Hematopoietic multipotent progenitor cell (in vitro differentiated cells): ENCODE measurements around the gene FASN. TPM values are rescaled to one million over a fixed set of nuclear protein-coding genes. Genes with fewer than 3 reads are reported as not detected.

ENCODE experiments used
- DNase-seq, 3 donors: peaks; one replicate each; pipeline ENCODE4 v3.0.0-alpha.2; 2011 to 2015; ENCODE audit warnings: low read depth in 2 of 3, low spot score in 2 of 3
- total RNA-seq: library from RNA; depleted of rRNA; stranded (reverse); fragments of >200 nt; gene quantifications from one replicate; pipeline ENCODE4 v1.2.3, GENCODE V29; 2012

Gene FASN
- total RNA-seq, 1 donor = 80.8 TPM

DNA sequence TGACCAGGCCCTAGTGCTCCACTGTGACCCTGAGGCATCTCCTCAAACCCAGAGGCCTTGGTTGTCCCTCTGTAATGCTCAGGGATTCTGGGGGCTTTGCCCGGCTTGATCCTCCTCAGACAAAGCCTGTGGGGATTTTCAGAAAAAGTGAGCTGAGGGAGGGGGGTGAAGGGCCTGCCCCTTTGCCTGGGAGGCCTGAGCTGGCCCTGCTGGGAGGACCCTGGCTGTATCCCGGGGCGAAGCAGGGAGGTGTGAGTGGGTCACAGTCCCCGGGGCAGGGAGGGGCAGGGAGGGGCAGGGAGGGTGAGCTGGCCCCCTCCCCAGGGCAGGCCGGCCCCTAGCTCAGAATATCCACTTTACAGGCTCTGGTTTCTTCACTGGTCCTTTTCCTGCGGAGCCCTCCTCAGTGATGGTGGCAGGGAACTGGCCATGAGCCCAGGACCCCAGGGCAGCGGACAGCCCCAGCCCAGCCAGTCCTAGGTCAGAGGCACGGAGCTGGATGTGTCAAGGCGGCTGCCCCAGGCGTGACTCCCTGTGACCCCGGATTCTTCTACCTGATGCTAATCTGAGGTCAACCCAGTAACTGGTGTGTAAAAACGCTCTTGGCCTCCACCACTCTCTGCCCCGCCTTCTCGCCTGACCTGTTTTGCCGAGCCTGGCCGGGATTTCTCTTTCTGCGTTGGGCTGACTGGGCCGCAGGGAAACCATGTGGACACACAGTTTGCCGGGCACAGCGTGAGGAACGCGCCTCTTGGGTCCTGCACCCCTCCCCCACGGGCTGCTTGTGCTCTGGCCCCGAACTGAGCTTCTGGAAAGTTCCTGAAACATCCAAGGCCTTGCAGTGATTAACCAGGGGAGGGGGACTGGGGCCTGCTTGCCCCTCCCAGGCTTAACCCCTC lies 5.8 kb upstream of the FASN start:
- no peak for DNase-seq

DNA sequence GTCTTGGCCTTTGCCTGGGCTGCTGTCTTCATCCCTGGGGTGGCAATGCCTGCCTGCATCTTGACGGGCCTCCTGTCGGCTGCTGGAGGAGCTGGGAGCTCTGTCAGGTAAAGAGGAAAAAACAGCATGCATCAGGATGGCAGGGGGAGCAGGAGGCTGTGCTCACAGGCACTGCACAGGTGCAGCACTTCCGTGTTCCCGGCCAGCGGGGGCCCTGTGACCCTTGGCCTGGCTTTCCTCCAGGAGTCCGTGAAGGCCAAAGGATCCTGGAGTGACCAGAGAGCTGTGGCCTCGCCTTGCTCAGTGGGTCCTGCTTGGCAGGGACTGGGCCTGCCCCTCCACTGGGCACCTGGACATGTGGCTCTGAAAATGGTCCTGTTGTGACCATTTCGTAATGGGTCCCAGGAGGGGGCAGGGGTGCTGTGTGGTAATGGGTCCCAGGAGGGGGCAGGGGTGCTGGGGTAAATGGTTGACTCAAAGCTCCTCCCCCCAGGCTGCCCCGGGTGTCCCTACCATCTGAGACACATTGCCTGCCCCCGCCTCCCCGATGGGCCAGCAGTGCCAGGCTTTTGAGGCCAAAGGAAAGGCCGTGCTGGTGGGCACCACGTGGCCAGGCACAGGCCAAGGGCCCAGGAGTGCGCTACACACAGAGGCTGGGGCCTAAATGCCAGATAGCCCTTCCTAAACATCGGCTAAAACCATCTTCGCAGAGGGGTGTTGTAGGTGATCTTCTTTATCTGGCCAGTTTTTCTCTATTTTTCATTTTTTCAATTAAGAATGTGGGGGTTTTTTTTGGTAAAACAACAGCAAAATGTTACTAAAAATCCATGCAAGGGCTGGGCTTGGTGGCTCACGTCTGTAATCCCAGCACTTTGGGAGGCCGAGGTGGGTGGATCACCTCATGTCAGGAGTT lies 4.0 kb upstream of the FASN start:
- no peak for DNase-seq

DNA sequence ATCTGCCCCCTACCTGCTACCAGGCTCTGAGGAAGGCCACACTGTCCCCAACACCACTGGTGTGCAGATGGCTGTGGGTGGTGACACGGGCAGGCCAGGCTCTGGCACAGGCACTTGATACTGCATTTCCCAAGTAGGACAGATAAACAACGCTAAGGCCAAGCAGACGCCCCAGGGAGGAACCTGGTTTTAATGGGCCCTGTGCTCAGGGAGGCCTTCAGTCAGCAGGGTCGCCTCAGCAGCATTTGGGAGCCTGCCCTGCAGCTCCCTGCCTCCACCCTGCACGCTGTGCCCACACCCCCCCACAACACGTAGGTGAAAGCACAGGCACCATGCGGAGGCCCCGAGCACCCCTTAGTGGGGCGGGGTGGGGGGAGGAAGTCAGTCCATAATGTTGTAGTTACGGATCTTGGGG lies 3.3 kb upstream of the FASN start:
- no peak for DNase-seq

DNA sequence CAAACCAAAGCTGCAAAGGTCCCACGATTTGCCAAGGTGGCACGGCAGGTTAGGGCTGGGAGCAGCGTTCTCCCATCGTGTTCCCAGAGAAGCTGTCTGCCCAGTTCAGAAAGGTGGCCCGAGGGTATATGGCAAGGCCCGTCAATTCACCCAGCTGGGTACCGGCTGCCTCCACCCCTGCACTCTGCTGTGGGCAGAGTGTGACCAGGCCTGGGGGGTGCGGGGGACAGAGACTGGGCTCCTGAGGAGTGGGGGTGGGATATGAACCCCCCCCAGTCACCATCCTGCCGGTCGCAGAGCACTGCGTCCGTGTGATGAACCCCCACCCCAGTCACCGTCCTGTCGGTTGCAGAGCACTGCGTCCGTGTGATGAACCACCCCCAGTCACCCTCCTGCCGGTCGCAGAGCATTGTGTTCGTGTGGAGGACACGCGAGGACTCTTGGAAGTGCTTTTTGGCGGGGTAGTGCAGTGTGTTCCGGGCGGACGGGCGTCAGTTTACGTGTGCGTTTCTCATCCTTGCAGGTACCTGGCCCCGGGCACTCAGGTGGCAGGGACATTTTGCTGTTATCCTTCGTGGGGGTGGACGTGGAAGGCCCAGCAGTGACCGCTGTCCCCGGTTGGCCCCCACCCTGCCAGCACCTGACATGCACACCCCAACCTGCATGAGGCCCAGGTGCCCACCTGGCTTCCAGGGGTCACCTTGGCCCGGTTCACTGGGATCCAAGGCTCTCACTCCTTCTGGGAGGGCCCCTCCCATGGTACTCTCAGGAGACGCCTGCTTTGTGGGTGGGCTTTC lies 2.7 kb upstream of the FASN start:
- no peak for DNase-seq

DNA sequence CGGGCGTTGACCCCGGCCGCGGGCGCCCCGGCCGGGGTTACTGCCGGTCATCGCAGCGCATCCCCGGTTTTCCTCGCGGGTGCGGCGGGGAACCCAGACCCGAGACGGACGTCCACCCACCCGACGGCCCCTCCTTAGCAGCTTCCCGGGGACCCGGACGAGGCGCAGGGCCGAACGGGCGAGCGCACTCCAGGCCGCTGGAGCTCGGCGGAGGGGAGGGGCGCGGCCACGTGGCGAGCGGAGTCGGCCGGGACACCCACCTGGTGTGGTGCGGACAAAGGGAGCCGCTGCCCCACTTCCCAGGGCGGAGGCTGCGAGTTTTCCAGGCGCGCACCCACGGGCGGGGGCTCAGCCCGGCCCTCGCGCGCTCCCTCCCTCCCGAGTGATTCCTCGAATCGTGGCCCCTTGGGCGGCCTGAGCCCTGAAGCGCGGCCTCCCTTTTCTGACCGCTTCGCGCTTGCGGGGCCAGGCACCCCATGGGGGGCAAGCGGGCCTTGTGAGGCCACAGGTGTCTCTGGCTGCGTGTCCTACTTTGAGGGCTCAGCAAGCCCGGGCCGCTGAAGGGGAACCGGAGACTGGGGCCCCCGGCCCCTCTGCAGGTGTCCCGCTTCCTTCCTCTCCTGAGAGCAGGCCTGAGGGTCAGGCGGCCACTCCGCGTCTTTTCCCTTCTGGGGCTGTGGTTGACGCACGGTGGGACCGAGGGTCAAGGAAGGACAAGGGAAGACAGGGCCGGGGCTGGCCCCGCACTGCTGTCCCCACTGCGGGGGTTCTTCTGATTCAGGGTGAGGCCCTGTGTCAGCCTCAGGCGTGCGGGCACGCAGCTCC lies 1.1 kb upstream of the FASN start:
- DNase-seq = peak in 2 of 3 donors; percentile 7 to 13

DNA sequence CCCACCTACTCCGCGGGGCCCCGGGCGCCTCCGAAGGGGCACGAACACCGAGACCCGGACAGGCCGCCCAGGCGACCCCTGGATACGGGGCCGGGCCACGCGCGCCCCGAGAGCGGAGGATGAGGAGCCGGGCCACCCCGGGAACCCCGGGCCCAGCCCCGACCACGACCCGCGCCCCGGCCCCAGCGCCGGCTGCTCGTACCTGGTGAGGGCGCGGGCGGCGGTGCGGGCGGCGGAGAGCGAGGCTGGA lies 192 bp downstream of the FASN start:
- no peak for DNase-seq

DNA sequence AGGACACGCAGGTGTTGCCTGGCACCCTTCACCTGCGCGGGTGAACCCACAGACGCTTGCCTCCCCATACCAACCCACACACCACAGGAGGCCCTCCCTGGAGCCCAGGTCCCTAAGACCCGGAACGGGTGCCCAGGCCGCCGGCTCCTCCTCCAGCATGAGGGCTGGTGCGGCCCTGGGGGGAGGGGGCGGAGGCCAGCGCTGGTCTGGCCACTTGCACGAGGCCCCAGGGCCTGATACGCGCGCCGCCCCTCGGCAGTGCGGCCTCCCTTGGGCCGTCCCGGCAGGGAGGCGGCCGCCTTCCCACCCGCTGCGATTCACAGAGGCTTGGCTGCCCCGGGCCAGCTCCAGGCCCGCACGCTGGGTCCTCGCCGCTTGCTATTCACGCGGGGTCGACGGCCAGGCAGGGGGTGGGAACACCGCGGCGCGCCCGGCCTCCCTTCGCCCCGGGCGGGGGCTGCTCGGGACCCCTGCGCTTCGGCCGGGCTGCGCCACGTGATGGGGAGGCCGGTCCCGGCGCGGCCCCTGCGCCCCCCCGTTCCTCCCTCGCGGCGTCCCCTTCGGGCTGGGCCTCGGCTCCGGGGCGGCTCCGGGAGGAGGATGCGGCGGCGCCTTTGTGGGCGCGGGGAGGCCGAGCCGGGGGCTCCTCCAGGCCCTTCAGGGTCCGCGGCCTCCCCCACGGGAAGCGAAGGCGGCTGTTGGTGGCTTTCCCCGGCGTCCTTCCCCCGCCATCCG lies 685 bp downstream of the FASN start:
- peak in 1 of 3 donors; percentile 6 for DNase-seq

DNA sequence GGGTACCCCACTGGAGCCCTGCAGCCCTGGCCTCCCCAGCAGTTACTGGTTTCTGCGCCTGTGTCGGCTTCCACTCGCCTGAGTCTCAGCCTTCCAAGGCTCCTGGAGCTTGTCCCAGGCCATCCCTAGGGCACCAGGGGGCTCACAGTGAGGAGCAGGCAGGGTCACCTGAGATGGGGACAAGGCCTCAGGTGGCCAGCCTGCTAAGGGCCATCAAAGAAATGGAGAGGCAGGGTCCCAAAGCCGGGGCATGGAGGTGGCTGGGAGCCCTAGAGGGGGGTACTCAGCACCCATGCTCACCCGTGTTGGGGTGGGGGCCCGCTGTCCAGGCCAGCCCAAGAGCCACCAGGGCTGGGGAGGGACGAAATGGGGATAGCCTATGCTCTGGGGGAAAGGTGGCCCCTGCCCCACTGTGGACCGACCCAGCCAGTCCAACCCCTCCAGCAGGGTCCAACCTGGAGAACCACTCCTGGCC lies 1.3 kb downstream of the FASN start:
- no peak for DNase-seq

DNA sequence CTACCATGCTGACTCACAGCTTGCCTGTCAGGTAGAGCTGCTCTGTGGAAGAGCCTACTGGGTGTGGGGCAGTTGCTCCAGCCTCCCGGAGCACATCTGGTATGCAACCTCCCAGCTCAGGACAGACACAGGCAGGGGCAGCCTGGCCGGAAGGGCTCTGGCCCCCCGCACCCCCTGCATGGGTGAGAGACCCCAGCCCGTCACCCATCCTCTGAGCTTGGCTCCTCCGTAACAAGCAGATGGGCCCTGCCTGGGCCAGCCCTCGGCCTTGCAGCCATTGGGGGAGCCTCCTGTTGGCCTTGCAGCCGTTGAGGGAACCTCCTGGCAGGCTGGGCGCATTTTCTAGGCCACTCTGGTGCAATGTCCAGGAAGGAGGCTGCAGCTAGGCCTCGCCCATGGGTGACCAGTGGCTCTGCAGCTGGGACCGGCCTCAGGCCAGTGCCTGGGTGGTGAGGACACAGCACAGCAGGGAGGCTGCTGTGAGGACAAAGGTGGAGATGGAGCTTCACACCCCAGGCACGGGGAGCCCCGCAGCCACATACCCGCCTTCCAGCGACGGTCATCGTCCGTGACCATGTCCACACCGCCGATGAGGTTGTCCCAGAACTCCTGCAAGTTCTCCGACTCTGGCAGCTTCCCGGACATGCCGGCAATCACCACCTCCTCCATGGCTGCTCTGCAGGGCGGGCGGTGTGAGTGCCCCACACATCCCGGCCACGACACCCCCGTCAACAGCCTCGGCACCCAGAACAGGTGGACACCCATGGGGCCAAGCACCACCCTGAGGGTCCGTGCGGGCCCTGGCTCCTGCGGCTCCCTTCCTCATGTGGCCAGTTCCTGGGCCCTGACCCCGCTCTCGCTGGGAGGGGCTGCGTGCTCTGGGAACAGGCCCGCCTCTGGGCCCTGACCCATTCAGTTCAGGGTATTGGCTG lies 2.0 kb downstream of the FASN start:
- no peak for DNase-seq

DNA sequence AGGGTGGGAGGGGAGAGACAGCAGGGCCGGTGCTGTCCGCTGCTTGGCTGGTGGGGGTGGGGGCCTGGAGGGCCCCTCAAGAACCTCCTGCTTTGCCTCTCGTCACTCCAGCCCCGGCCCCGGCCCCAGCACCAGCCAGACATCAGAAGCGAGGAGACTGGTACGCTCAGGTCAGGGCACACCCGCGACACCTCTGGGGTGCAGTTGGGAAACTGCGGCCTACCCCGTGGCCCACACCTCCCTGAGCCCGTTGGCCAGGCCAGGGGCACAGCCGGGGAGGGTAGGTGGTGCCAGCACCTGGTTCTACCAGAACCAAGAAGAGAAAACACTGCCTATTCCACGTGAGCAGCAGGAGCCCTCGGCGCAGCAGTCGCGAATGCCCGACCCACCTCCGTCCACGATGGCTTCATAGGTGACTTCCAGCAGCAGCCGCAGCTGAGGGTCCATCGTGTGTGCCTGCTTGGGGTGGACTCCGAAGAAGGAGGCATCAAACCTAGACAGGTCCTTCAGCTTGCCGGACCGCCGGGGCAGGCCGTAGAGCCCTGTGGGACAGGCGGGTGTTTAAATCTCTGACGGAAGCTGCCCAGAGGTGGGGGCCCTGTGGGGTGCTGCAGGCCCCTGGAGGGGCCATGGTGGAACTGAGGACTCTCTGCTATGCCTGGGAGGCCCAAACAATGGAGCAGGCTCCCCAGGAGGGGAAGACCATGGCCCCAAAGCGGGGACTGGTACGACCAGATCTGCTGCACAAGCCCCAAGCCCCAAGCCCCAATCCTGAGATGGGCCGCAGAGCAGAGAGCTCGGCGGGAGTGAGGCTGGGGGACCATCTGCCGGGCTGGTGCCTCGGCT lies 2.9 kb downstream of the FASN start:
- DNase-seq = no peak

DNA sequence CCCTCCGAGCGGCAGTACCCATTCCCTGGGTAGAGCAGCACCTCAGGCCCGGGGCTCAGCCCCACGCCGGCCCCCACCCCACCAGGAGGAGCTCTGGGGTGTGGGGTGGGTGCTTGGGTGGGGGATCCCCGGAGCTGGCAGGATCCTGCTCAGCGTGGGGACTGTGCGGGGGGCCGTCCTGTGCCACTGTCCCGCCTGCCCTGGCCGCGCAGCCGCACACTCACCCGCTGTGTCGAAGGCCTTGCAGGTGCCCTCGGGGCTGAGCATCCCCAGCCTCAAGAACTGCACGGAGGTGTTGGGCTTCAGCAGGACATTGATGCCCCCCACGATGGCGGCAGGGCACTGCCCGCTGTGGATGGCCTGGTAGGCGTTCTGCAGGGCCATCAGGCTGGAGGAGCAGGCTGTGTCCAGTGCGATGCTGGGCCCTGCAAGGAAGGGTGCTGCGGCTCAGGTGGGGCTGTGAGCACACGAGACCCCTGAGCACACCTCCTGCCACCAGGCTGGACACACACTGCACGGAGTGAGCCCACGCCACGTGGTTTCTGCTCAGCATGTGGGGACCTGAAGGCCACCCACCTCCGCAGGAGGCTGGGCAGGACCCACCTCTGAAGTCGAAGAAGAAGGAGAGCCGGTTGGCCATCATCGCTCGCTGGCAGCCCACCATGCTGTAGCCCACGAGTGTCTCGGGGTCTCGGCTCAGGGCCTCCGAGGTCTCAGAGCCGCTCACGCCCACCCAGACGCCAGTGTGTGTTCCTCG lies 4.9 kb downstream of the FASN start:
- DNase-seq = no peak

DNA sequence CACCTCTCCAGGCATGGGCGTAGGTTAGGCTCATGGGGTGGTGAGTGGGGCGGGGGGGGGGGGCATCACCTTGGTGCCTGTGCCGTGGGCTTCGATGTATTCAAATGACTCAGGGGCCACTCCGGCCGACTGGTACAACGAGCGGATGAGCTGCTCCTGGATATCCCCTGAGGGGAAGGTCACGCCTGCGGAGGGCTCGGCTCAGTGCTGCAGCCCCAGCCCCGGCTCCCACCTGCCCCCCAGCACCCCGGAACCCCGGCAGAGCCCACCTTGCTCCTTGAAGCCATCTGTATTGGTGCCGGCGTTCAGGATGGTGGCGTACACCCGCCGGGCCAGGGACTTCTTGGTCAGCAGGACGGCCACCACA lies 5.4 kb downstream of the FASN start:
- DNase-seq = no peak

DNA sequence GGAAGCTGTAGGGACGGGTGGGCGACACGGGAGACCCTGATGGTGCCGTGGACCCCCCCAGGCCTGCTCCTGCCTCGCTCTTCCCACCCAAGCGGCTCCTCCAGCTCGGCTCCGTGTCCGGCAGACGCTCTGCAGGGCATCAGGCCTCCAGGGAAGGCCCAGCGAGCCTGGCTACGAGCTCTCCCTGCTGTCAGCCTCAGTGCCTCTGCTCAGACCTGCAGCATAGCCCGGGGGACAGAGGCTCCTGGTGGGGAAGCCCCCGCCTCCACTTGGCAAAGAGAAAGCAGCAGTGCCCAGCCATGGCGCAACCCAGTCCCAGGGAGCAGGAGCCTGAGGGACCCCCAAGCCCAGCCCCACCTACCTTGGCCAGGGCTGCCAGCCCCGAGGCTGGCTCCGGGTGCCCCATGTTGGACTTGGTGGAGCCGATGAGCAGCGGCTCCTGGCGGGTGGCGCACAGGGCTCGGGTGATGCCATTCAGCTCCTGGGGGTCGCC lies 5.9 kb downstream of the FASN start:
- no peak for DNase-seq

DNA sequence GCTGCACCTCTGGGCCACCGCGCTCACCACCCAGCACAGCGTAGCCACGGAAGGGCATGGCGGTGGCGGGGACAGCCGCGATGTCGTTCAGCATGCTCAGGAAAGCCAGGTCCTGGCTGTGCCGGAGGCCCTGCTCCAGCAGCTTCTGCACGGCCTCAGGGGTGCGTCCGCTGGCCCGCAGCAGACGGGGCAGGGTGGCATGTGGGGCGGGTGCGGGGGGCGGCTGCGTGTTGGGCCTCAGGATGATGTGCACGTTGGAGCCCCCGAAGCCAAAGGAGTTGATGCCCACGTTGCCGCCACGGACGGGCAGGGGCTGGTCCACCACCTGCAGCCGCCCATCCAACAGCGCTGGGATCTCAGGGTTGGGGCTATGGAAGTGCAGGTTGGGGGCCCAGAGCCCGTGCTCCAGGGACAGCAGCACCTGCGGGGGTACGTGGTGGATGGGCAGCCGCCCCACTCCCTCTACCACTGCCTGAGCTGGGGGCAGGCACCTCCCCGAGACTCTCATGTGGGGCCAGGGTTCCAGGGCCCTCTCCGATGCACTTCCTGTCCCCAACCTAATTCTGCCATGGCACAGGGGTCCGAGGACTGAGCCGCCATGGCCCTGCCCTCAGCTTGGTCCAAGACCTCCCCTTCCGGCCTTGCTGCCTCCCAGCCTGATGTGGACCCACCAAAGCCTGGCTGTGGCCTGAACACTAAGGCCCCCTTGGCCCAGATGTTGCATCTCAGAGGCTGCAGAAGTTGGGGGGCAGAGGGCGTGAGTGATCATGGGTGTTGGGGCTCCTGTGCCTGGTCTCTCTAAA lies 6.6 kb downstream of the FASN start:
- DNase-seq = no peak

DNA sequence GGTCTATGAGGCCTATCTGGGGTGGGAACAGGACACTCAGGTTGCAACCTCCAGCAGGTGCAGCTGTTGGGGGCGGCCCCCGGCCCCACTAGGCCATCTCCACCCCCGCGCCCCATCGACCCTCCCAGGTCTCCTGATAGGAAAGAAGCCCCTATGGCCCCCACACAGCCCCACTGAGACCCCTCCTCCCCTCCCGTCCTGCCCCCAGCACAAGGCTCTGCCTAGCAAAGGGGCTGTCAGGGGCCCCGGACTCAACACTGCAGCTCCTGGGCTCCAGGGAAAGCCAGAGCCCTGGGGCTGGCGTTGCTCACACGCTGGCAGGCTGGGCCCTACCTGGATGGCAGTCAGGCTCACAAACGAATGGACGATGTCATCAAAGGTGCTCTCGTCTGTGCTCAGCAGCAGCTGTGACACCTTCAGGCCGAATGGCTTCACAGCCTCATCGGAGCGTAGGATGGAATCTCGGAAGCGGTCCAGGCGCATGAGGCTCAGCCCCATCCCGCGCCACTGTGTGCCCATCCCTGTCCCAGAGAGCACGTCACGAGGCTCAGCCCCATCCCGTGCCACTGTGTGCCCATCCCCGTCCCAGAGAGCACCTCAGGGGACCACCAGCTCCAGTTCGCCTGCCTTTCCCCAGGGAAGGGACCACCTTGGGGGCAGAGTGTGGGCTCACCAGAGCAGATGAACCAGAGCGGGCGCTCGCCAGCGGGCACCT lies 7.3 kb downstream of the FASN start:
- DNase-seq = no peak
